H9 (cell line): ENCODE results near the gene MTLN. TPM values are rescaled to one million over a fixed set of nuclear protein-coding genes. Genes with fewer than 3 reads are reported as not detected.
A peak's percentile ranks its signal among the peaks of the same experiment; 100 is the strongest.

Experiments used
- DNase-seq: peaks from one replicate; pipeline ENCODE4 v3.0.0-alpha.2; 2017
- H2AFZ ChIP-seq: one replicate; pipeline ENCODE4 v1.6.1; 2013; ENCODE audit warnings: mild to moderate bottlenecking, low read length, control low read depth, moderate library complexity
- H2AK5ac ChIP-seq: 2 replicates; pipeline ENCODE4 v1.6.1; 2013; ENCODE audit warnings: low read length, control low read depth, mixed read lengths; ENCODE audit not compliant: insufficient read length
- H2BK120ac ChIP-seq: one replicate; pipeline ENCODE4 v1.6.1; 2013; ENCODE audit warnings: low read depth, mild to moderate bottlenecking, low read length, control low read depth, inconsistent platforms; ENCODE audit not compliant: poor library complexity, severe bottlenecking
- H2BK12ac ChIP-seq: 2 replicates; pipeline ENCODE4 v1.6.1; 2013; ENCODE audit warnings: low read length, control low read depth, mixed read lengths, low read depth; ENCODE audit not compliant: insufficient read length
- H2BK15ac ChIP-seq: 2 replicates; pipeline ENCODE4 v1.6.1; 2013; ENCODE audit warnings: low read depth, low read length, control low read depth
- H2BK20ac ChIP-seq: one replicate; pipeline ENCODE4 v1.6.1; 2013; ENCODE audit warnings: low read depth, mild to moderate bottlenecking, low read length, control low read depth, inconsistent platforms; ENCODE audit not compliant: poor library complexity, severe bottlenecking
- H2BK5ac ChIP-seq: 2 replicates; pipeline ENCODE4 v1.6.1; 2013; ENCODE audit warnings: low read length, control low read depth, mixed read lengths; ENCODE audit not compliant: insufficient read length
- H3K14ac ChIP-seq: 2 replicates; pipeline ENCODE4 v1.6.1; 2013; ENCODE audit warnings: low read length, control low read depth; ENCODE audit not compliant: insufficient read depth
- H3K18ac ChIP-seq: 2 replicates; pipeline ENCODE4 v1.6.1; 2013; ENCODE audit warnings: low read depth, mild to moderate bottlenecking, mixed read lengths, low read length, control low read depth; ENCODE audit not compliant: insufficient read length
- H3K23ac ChIP-seq: 2 replicates; pipeline ENCODE4 v1.6.1; 2013; ENCODE audit warnings: low read length, control low read depth, mixed read lengths, low read depth; ENCODE audit not compliant: insufficient read length
- H3K23me2 ChIP-seq: 2 replicates; pipeline ENCODE4 v1.6.1; 2013; ENCODE audit warnings: low read depth, mild to moderate bottlenecking, mixed read lengths, low read length, control low read depth; ENCODE audit not compliant: insufficient read length, poor library complexity, severe bottlenecking
- H3K27ac ChIP-seq: 2 replicates; pipeline ENCODE4 v1.5.1; 2013; ENCODE audit warnings: low read length, control low read depth, mixed read lengths, low read depth; ENCODE audit not compliant: insufficient read length
- H3K27me3 ChIP-seq: 2 replicates; pipeline ENCODE4 v1.6.1; 2013; ENCODE audit warnings: low read length, control low read depth, inconsistent platforms; ENCODE audit not compliant: insufficient read depth
- H3K4ac ChIP-seq: 2 replicates; pipeline ENCODE4 v1.6.1; 2013; ENCODE audit warnings: low read depth, mild to moderate bottlenecking, control low read depth, inconsistent platforms, low read length, moderate library complexity
- H3K4me1 ChIP-seq: 2 replicates; pipeline ENCODE4 v1.6.1; 2013; ENCODE audit warnings: low read length, control low read depth, inconsistent platforms; ENCODE audit not compliant: insufficient read depth
- H3K4me2 ChIP-seq: 2 replicates; pipeline ENCODE4 v1.6.1; 2013; ENCODE audit warnings: low read length, control low read depth, mixed read lengths; ENCODE audit not compliant: insufficient read length, insufficient read depth
- H3K56ac ChIP-seq: 2 replicates; pipeline ENCODE4 v1.6.1; 2013; ENCODE audit warnings: low read depth, mild to moderate bottlenecking, mixed read lengths, low read length, control low read depth; ENCODE audit not compliant: insufficient read length
- H3K79me1 ChIP-seq: 2 replicates; pipeline ENCODE4 v1.6.1; 2013; ENCODE audit warnings: low read depth, mild to moderate bottlenecking, moderate library complexity, low read length, control low read depth, inconsistent platforms; ENCODE audit not compliant: insufficient read depth, poor library complexity, severe bottlenecking
- H3K79me2 ChIP-seq: 2 replicates; pipeline ENCODE4 v1.6.1; 2013; ENCODE audit warnings: low read length, control low read depth, inconsistent platforms; ENCODE audit not compliant: insufficient read depth
- H3K9ac ChIP-seq: 2 replicates; pipeline ENCODE4 v1.6.1; 2013; ENCODE audit warnings: low read length, control low read depth, mixed read lengths; ENCODE audit not compliant: insufficient read length; ENCODE audit errors: extremely low read depth
- H3K9me3 ChIP-seq: one replicate; pipeline ENCODE4 v1.6.1; 2013; ENCODE audit warnings: low read depth, low read length, inconsistent platforms; ENCODE audit not compliant: control insufficient read depth
- H3T11ph ChIP-seq: one replicate; pipeline ENCODE4 v1.6.1; 2013; ENCODE audit warnings: mild to moderate bottlenecking, low read length, control low read depth, inconsistent platforms
- H4K20me1 ChIP-seq: one replicate; pipeline ENCODE4 v1.6.1; 2013; ENCODE audit not compliant: control insufficient read depth, insufficient read length, insufficient read depth
- H4K5ac ChIP-seq: 2 replicates; pipeline ENCODE4 v1.6.1; 2013; ENCODE audit warnings: low read depth, mild to moderate bottlenecking, mixed read lengths, low read length, control low read depth; ENCODE audit not compliant: insufficient read length
- H4K8ac ChIP-seq: replicated peaks from 2 replicates; pipeline ENCODE4 v1.6.1; 2013; ENCODE audit warnings: low read length, control low read depth, mixed read lengths, low read depth; ENCODE audit not compliant: insufficient read length
- H4K91ac ChIP-seq: 2 replicates; pipeline ENCODE4 v1.6.1; 2013; ENCODE audit warnings: low read depth, mild to moderate bottlenecking, moderate library complexity, mixed read lengths, low read length, control low read depth; ENCODE audit not compliant: insufficient read length
- H3K27ac Mint-ChIP-seq, 3 experiments: 2 replicates in 2 of 3; 3 replicates in 1 of 3; pipeline ENCODE4 v1.8.0; 2020 to 2021; ENCODE audit warnings: mixed read lengths in 3 of 3, mild to moderate bottlenecking in 1 of 3, moderate library complexity in 1 of 3
- H3K27me3 Mint-ChIP-seq: 2 replicates; pipeline ENCODE4 v1.8.0; 2021; ENCODE audit warnings: low read depth, mild to moderate bottlenecking, moderate library complexity, mixed read lengths
- H3K36me3 Mint-ChIP-seq, 3 experiments: 2 replicates in 2 of 3; 3 replicates in 1 of 3; pipeline ENCODE4 v1.8.0; 2020 to 2021; ENCODE audit warnings: low read depth in 3 of 3, mixed read lengths in 3 of 3; ENCODE audit not compliant: insufficient read depth in 1 of 3
- H3K4me1 Mint-ChIP-seq, 2 experiments: 2 replicates each; pipeline ENCODE4 v1.8.0; 2020; ENCODE audit warnings: mixed read lengths in 2 of 2
- H3K4me3 Mint-ChIP-seq, 2 experiments: 2 replicates in 1 of 2; 3 replicates in 1 of 2; pipeline ENCODE4 v1.8.0; 2020 to 2021; ENCODE audit warnings: mild to moderate bottlenecking in 2 of 2, mixed read lengths in 2 of 2, moderate library complexity in 1 of 2
- H3K9me3 Mint-ChIP-seq, 2 experiments: 2 replicates in 1 of 2; 3 replicates in 1 of 2; pipeline ENCODE4 v1.8.0; 2020; ENCODE audit warnings: mild to moderate bottlenecking in 2 of 2, mixed read lengths in 2 of 2, moderate library complexity in 1 of 2
- CTCF ChIP-seq: fragments of 200-600 bp; sonication (generic); conservative IDR thresholded peaks from 3 replicates; pipeline ENCODE4 v1.8.0; 2021; ENCODE audit warnings: antibody characterized with exemption, mild to moderate bottlenecking
- WGBS: extraction: QIAGEN DNeasy Blood & Tissue Kit; methylation state at CpG from one replicate; pipeline ENCODE4 v1.1.7; 2013; ENCODE audit warnings: missing lambda C conversion rate, low lambda C conversion rate, mixed read lengths; ENCODE audit not compliant: insufficient read length; ENCODE audit errors: extremely low coverage; 5-methylcytosine and 5-hydroxymethylcytosine counted together
- total RNA-seq: library from RNA; stranded (reverse); gene quantifications from 2 replicates; pipeline ENCODE4 v1.2.1, GENCODE V29; 2021

Gene MTLN
- total RNA-seq, 1 experiment from 2014 or later, result 16.3 TPM

GRCh38 chr2:110205660-110206455, 6.5 kb downstream of the MTLN start:
- no peaks in the 10 kb centered on the region for H3K9me3 Mint-ChIP-seq
- no CpG with 5 or more reads among the region's 3 CpGs for WGBS
- Histone ChIP-seq H3K9me3 (no peaks in the 10 kb centered on the region), H3K79me1 (no peaks in the 10 kb centered on the region), H3K23ac (no peak overlapping the region), H3K4me1 (no peaks in the 10 kb centered on the region; the same call in 1 of the 2 replicates), H2AK5ac (no peak overlapping the region), H3K23me2 (peaks cover 5% of the 10 kb centered on the region), H4K91ac (no peak overlapping the region), H3T11ph (no peak overlapping the region), H3K4ac (no peak overlapping the region), H3K27ac (no peak overlapping the region), H3K79me2 (no peaks in the 10 kb centered on the region), H4K20me1 (no peaks in the 10 kb centered on the region), H2AFZ (no peak overlapping the region), H4K8ac (no peak overlapping the region), H4K5ac (no peak overlapping the region), H2BK120ac (no peak overlapping the region), H3K56ac (no peak overlapping the region), H2BK12ac (no peak overlapping the region), H3K4me2 (no peak overlapping the region), H2BK5ac (no peak overlapping the region), H3K9ac (no peak overlapping the region), H2BK15ac (no peak overlapping the region), H3K18ac (no peak overlapping the region), H3K27me3 (no peaks in the 10 kb centered on the region), H3K14ac (no peak overlapping the region), H2BK20ac (no peak overlapping the region)
- no peaks in the 10 kb centered on the region for H3K36me3 Mint-ChIP-seq
- no peak overlapping the region for H3K27ac Mint-ChIP-seq
- DNase-seq, result no peak
- H3K4me3 Mint-ChIP-seq, result peak overlapping the region; percentile 25 to 91; a peak in 1 of 5 replicates
- H3K4me1 Mint-ChIP-seq, result peaks cover 5 to 8% of the 10 kb centered on the region in 2 experiments; a peak in 2 of 4 replicates
- no peak for TF ChIP-seq CTCF
- H3K27me3 Mint-ChIP-seq, result peaks cover 3% of the 10 kb centered on the region
